HG02642 (cell line): ENCODE results near the gene DAB1.
"Not testable (repeated sequence)": the region's sequence is repeated elsewhere in the genome, so short reads cannot be mapped to it uniquely, and the experiment has no call there.

Experiments
- ATAC-seq: cut with Tn5 transposase; IDR thresholded peaks from one replicate; pipeline ENCODE4 v1.9.1; 2021; ENCODE audit warnings: mild to moderate bottlenecking; ENCODE audit not compliant: unreplicated experiment, poor library complexity

Gene DAB1

GRCh38 chr1:57235730-57236510 is 187.9 kb downstream of the DAB1 start:
- ATAC-seq: no peak

- ATAC-seq: no peak
Observed at GRCh38 chr1:57234459-57234858, 189.4 kb downstream of the DAB1 start.

DNA sequence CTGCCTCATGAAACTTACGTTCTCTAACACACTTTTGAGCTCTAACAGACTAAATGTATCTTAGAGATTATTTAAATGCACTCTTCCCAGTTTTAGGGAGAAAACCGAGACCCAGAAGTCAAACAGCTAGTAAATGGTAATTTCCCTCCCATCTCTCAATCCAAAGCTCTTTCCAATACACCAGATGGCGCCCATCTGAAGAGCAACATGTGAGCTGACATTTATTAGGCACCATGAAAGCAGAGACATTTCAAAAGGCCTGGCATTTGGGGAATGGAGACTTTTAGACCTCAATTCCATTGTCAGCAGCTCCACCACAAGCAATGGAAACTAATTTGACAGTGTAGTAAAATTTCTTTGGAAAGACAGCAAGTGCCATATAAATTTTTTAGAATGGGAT is 191.4 kb downstream of the DAB1 start:
- no peak for ATAC-seq

- ATAC-seq: no peak
Observed at GRCh38 chr1:57229998-57230397, 193.9 kb downstream of the DAB1 start.

GRCh38 chr1:57229076-57229475 is 194.8 kb downstream of the DAB1 start:
- ATAC-seq: no peak

- no peak for ATAC-seq
Observed at GRCh38 chr1:57222801-57223200, 201.1 kb downstream of the DAB1 start.

- ATAC-seq: no peak
Observed at GRCh38 chr1:57222307-57222706, 201.6 kb downstream of the DAB1 start.

DNA sequence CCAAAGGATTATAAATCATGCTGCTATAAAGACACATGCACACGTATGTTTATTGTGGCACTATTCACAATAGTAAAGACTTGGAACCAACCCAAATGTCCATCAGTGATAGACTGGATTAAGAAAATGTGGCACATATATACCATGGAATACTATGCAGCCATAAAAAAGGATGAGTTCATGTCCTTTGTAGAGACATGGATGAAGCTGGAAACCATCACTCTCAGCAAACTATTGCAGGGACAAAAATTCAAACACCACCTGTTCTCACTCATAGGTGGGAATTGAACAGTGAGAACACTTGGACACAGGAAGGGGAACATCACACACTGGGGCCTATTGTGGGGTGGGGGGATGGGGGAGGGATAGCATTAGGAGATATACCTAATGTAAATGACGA is 203.0 kb downstream of the DAB1 start:
- not testable (repeated sequence) for ATAC-seq

- no peak for ATAC-seq
Observed at GRCh38 chr1:57218487-57219079, 205.3 kb downstream of the DAB1 start.

GRCh38 chr1:57217905-57218304 is 206.0 kb downstream of the DAB1 start:
- no peak for ATAC-seq

GRCh38 chr1:57214951-57215575 is 208.8 kb downstream of the DAB1 start:
- no peak for ATAC-seq

DNA sequence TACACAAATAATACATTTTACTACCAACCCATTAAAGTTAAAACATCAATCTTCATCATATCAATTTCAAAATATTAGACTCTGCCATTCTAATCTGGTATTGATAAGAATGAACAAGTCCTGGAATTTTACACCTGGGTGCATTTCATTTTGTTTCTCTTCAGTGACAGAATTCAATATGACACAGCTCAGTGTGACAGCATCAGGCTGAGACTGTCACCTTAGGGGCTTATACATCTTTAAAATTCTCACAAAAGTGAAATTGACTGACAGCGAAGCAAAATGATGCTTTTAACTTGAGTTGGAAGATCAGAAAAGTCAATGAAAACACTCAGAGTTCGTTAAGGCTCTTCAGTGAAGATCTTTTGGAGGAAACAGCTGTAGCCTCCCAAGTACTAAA is 213.0 kb downstream of the DAB1 start:
- ATAC-seq: no peak

DNA sequence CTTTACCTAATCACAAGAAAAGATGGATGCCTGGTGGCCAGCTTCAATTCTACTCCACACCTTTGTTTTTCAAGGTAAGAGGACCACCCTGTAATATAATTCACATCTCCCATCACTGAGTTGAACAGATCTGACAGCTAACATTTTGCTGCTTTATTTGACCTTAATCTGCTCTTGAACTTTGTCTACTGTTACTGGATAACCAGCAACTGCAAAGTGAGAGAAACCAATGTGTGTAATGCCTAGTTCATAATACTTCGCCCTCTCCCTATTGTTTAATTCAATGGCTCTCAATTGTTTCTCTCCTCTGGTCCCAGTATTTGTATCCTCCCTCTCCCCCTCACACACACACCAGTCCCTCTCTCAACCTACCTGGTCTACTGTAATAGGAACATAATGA is 214.4 kb downstream of the DAB1 start:
- ATAC-seq: no peak

- no peak for ATAC-seq
Observed at GRCh38 chr1:57208741-57209302, 215.0 kb downstream of the DAB1 start.

GRCh38 chr1:57206038-57206437 is 217.8 kb downstream of the DAB1 start:
- ATAC-seq: no peak

DNA sequence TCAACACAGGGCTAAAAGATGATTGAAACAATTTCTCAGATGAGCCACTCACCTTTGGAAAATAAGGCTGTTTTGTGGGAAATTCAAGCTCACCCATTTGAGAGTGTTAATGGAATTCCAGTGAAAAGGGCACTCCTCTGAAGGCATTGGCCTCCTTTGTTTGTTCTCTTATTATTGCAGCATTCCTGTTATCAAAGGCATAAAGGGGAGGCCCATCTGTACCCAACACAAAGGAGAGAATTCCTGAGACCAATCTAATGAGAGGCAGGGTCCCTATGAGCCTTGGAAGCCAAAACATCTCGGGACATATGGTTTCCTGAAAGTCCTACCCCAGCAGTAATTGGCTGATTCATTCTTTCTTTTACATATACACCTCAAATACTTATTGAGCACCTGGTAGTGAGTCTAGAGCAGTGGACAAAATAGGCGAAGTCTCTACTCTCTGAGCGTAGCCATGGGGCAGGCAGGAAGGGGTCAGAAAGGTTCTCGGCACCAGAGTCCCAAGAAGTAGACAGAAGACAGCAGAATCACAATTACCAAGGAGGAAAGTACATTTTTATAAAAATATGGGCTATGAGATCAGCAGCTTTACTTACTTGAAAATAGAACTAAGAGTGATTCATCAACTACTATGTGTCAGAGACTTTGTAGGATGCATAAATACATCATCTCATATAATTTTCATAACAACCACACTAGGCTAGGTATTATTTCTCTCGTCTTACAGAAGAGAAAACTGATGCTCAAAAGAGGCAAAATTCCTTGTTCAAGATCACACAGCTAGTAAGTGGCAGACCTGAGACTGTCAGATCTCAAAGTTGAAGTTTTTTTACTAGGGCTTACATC is 218.7 kb downstream of the DAB1 start:
- no peak for ATAC-seq

DNA sequence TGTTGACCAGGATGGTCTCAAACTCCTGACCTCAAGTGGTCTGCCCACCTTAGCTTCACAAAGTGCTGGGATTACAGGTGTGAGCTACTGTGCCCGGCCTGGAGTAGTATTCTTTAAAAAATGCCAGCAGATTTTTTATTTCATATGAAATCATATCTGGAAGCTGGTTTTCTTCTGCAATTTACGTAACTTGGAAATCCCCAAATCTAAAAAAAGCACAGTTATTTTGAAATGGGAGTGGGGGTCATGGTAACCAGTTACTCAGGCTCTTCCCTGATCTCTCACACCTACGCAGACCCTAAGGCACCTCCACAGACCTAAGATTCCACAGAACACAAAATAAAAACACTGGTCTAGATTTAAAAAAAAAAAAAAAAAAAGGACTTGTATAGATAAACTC is 219.8 kb downstream of the DAB1 start:
- ATAC-seq: no peak

DNA sequence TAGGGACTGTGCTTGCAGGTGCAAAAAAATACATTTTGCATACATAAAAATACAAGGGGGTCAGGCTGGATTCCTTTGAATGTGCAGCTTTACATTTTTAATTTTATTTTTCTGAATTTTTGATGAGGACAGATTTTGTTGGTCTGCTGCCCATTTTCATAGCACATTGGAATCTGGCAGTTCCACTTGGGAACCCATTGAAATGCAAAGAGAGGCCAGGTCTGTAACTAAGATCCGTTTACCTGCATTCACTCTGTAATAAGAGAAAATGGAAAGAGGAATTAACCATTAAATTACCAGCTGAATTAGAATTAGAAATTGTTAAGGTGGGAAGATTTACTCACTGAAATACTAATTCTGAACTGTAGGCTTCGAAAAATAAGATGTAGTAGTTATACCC is 221.6 kb downstream of the DAB1 start:
- ATAC-seq: no peak

DNA sequence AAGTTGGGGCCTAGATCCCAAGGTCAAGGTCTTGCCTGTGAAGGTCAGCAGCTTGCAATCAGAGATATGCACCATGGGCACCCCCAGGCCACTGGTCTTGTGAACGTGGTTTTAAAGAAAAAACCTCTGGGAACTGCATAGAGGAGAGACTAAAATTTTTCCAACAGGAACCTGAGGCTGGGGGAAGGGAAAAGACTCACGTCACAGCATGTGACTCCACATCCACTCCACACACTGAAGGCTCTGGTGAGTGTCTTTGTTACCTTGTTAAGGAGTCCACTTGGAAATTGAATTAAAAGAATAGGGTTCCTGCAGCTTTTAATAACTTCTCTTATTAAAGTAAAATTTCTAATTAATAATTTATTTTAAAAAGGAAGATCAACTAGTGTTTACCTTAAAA is 224.9 kb downstream of the DAB1 start:
- ATAC-seq: no peak

DNA sequence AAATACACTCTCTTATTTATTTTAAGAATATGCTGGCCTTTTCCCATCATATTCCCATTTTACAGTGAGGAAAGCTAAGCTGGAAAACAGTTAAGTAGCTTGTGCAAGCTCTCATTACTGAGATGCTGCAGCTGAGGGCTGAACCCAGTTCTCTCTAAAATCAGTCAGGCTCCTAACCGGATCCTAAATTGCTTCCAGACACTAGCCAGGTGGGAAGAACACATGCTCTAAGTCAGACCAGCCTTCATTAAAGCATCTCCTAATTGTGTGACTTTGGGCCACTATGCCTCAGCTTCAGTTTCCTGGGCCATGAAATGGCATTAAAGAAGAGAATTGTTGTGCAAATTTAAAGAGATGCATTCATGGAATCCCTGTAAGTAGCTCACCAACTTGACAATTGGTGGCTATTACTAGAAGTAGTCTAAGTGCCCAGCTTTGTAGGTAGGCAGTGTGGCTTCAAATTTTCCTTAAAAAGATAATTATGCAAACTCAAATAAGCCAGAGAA is 228.4 kb downstream of the DAB1 start:
- ATAC-seq: no peak
